SU-DHL-6 (cell line): ENCODE data around the gene TMEM94.

Source experiments
- H2AFZ ChIP-seq: fragments of 200-600 bp; sonication (generic); 2 replicates; pipeline ENCODE4 v1.6.1; 2014; ENCODE audit warnings: low read depth, mild to moderate bottlenecking, moderate library complexity, mixed read lengths, antibody characterized with exemption, low read length; ENCODE audit not compliant: severe bottlenecking
- H3F3A ChIP-seq: fragments of 200-600 bp; shearing (Covaris generic); 2 replicates; pipeline ENCODE4 v1.6.0; 2016; ENCODE audit warnings: antibody characterized with exemption, mild to moderate bottlenecking; ENCODE audit not compliant: insufficient read depth
- H3K27ac ChIP-seq: fragments of 200-600 bp; sonication (generic); 2 replicates; pipeline ENCODE4 v1.5.1; 2016; ENCODE audit warnings: low read depth, mild to moderate bottlenecking, low read length, moderate library complexity, mixed read lengths
- H3K27me3 ChIP-seq: fragments of 200-600 bp; sonication (generic), shearing (Covaris generic); 2 replicates; pipeline ENCODE4 v1.6.0; 2014; ENCODE audit warnings: mild to moderate bottlenecking, low read length
- H3K36me3 ChIP-seq: fragments of 200-600 bp; sonication (generic); 2 replicates; pipeline ENCODE4 v1.6.1; 2014; ENCODE audit warnings: mild to moderate bottlenecking, low read length, mixed read lengths
- H3K4me2 ChIP-seq: fragments of 300-600, 200-600 bp; shearing (Covaris generic), sonication (generic); 2 replicates; pipeline ENCODE4 v1.6.0; 2014; ENCODE audit warnings: low read length, low read depth, mild to moderate bottlenecking; ENCODE audit not compliant: poor library complexity, severe bottlenecking
- H3K4me3 ChIP-seq: fragments of 200-600 bp; sonication (generic); 2 replicates; pipeline ENCODE4 v1.5.1; 2014; ENCODE audit warnings: antibody characterized with exemption, low read length, mild to moderate bottlenecking, mixed read lengths; ENCODE audit not compliant: insufficient read depth, poor library complexity, severe bottlenecking
- H3K79me2 ChIP-seq: fragments of 200-600 bp; sonication (generic); 2 replicates; pipeline ENCODE4 v1.6.1; 2014; ENCODE audit warnings: mild to moderate bottlenecking, low read length, moderate library complexity; ENCODE audit not compliant: insufficient read depth
- H3K9ac ChIP-seq: fragments of 200-600 bp; sonication (generic); 2 replicates; pipeline ENCODE4 v1.7.0; 2014; ENCODE audit warnings: mild to moderate bottlenecking, low read length
- H3K9me2 ChIP-seq: fragments of 200-600 bp; sonication (generic); replicated peaks from 2 replicates; pipeline ENCODE4 v1.6.1; 2014; ENCODE audit warnings: low read length; ENCODE audit not compliant: insufficient read depth
- H3K9me3 ChIP-seq: fragments of 200-600 bp; sonication (generic); 2 replicates; pipeline ENCODE4 v1.6.1; 2014; ENCODE audit warnings: low read length, mixed read lengths; ENCODE audit not compliant: insufficient read depth
- H4K20me1 ChIP-seq: fragments of 200-600 bp; sonication (generic); 2 replicates; pipeline ENCODE4 v1.6.1; 2014; ENCODE audit warnings: low read depth, mild to moderate bottlenecking, antibody characterized with exemption, low read length, moderate library complexity, mixed read lengths
- EZH2phosphoT487 ChIP-seq: fragments of 200-600 bp; sonication (generic), shearing (Covaris generic); conservative IDR thresholded peaks from 2 replicates; pipeline ENCODE4 v1.6.1; 2018; ENCODE audit warnings: mild to moderate bottlenecking, antibody characterized with exemption, low read length, moderate library complexity, mixed read lengths
- TF ChIP-seq, protein P1 (sequence below): fragments of 200-600 bp; sonication (generic); IDR thresholded peaks from one replicate; pipeline ENCODE4 v1.5.1; 2017; ENCODE audit warnings: antibody characterized with exemption, mild to moderate bottlenecking, low read length, moderate library complexity; ENCODE audit not compliant: insufficient read depth, poor library complexity, severe bottlenecking

Gene TMEM94

GRCh38 chr17:75507733-75508719 is 51.6 kb downstream of the TMEM94 start:
- Histone ChIP-seq H3K79me2 (no peaks in the 10 kb centered on the region), H3K4me3 (no peak overlapping the region)

GRCh38 chr17:75508931-75509361 is 52.5 kb downstream of the TMEM94 start:
- Histone ChIP-seq H3K9me2 (no peaks in the 10 kb centered on the region), H3K4me2 (no peak overlapping the region), H3K27me3 (no peaks in the 10 kb centered on the region), H3K79me2 (no peaks in the 10 kb centered on the region), H3F3A (no peaks in the 10 kb centered on the region), H3K9me3 (no peaks in the 10 kb centered on the region), H3K27ac (no peak overlapping the region), H4K20me1 (no peaks in the 10 kb centered on the region), H2AFZ (no peak overlapping the region), H3K9ac (no peak overlapping the region), H3K36me3 (no peaks in the 10 kb centered on the region), H3K4me3 (no peak overlapping the region)
- no peak for TF ChIP-seq EZH2phosphoT487
- TF ChIP-seq, protein P1, sequence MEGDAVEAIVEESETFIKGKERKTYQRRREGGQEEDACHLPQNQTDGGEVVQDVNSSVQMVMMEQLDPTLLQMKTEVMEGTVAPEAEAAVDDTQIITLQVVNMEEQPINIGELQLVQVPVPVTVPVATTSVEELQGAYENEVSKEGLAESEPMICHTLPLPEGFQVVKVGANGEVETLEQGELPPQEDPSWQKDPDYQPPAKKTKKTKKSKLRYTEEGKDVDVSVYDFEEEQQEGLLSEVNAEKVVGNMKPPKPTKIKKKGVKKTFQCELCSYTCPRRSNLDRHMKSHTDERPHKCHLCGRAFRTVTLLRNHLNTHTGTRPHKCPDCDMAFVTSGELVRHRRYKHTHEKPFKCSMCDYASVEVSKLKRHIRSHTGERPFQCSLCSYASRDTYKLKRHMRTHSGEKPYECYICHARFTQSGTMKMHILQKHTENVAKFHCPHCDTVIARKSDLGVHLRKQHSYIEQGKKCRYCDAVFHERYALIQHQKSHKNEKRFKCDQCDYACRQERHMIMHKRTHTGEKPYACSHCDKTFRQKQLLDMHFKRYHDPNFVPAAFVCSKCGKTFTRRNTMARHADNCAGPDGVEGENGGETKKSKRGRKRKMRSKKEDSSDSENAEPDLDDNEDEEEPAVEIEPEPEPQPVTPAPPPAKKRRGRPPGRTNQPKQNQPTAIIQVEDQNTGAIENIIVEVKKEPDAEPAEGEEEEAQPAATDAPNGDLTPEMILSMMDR, result no peak

More at GRCh38 chr17:75507733-75508719, 51.6 kb downstream of the TMEM94 start:
- no peak overlapping the region for H2AFZ ChIP-seq
- no peaks in the 10 kb centered on the region for H3K27me3 ChIP-seq
- no peaks in the 10 kb centered on the region for H3K9me3 ChIP-seq
- H3F3A ChIP-seq, result no peaks in the 10 kb centered on the region
- no peak overlapping the region for H3K4me2 ChIP-seq
- no peaks in the 10 kb centered on the region for H3K9me2 ChIP-seq
- no peak overlapping the region for H3K27ac ChIP-seq
- no peak overlapping the region for H3K9ac ChIP-seq
- no peaks in the 10 kb centered on the region for H4K20me1 ChIP-seq
- H3K36me3 ChIP-seq, result no peaks in the 10 kb centered on the region
- no peak for TF ChIP-seq EZH2phosphoT487
- TF ChIP-seq, protein P1, result no peak

GRCh38 chr17:75509528-75510258 is 53.3 kb downstream of the TMEM94 start:
- Histone ChIP-seq H3K9me2 (no peaks in the 10 kb centered on the region), H3K9me3 (no peaks in the 10 kb centered on the region), H3K79me2 (no peaks in the 10 kb centered on the region), H3K4me2 (no peak overlapping the region), H2AFZ (no peak overlapping the region), H4K20me1 (no peaks in the 10 kb centered on the region), H3K27me3 (no peaks in the 10 kb centered on the region), H3K4me3 (no peak overlapping the region), H3K9ac (no peak overlapping the region), H3K36me3 (no peaks in the 10 kb centered on the region), H3F3A (no peaks in the 10 kb centered on the region), H3K27ac (no peak overlapping the region)
- TF ChIP-seq, protein P1, result no peak
- TF ChIP-seq EZH2phosphoT487, result no peak
